Measurements from ENCODE around the gene RUBCNL.

GRCh38 chr13:46369506-46370277 is 17.4 kb downstream of the RUBCNL start:
- TF ChIP-seq CTCF (IDR thresholded peaks at IDR 0.05) (no peak), POLR2A (IDR thresholded peaks at IDR 0.05) (no peak)
